ENCODE measurements around the gene HDAC10.

GRCh38 chr22:50247748-50248147, 3.3 kb downstream of the HDAC10 start:
- TF ChIP-seq POLR2AphosphoS5 (IDR thresholded peaks at IDR 0.05; ENCODE audit: low read depth, low read length) (no peak), SIN3A (IDR thresholded peaks at IDR 0.05; ENCODE audit: borderline replicate concordance, insufficient read depth, low read length) (no peak), FOXP2 (optimal IDR thresholded peaks at IDR 0.05; ENCODE audit: borderline replicate concordance, extremely low read depth, extremely low read length, insufficient read depth) (no peak), REST (IDR thresholded peaks at IDR 0.05; ENCODE audit: insufficient read depth in 1 of 2, low read depth in 2 of 2, low read length in 2 of 2) (no peak)
